Vagina (tissue), 2 donors: Measurements from ENCODE around the gene IL20RB. TPM values are rescaled to one million over a fixed set of nuclear protein-coding genes. Genes with fewer than 3 reads are reported as not detected.

Experiments used
- DNase-seq, 2 donors: peaks; one replicate each; pipeline ENCODE4 v3.0.0-alpha.2; 2017; ENCODE audit errors: extremely low spot score in 2 of 2
- H3K27ac ChIP-seq: fragments of 200-600 bp; sonication (generic); one replicate; pipeline ENCODE4 v1.5.1; 2019
- H3K27me3 ChIP-seq: fragments of 200-600 bp; sonication (generic); one replicate; pipeline ENCODE4 v1.5.1; 2019
- H3K36me3 ChIP-seq, 2 donors: fragments of 200-600 bp; sonication (generic); one replicate each; pipeline ENCODE4 v1.5.1; 2017 to 2019
- H3K4me1 ChIP-seq: fragments of 200-600 bp; sonication (generic); one replicate; pipeline ENCODE4 v1.5.1; 2019
- H3K4me3 ChIP-seq, 2 donors: fragments of 200-600 bp; sonication (generic); 1 replicate in 1 of 2; 2 replicates in 1 of 2; pipeline ENCODE4 v1.5.1; 2016 to 2019
- H3K9me3 ChIP-seq: fragments of 200-600 bp; sonication (generic); one replicate; pipeline ENCODE4 v1.5.1; 2019
- CTCF ChIP-seq, 3 experiments: fragments of 450-650 bp in 2 of 3; fragments of 200-600 bp in 1 of 3; sonication (generic) in 1 of 3; IDR thresholded peaks; one replicate each; pipeline ENCODE4 v1.5.1; 2017 to 2019; ENCODE audit warnings: antibody characterized with exemption in 3 of 3, mild to moderate bottlenecking in 2 of 3, moderate library complexity in 2 of 3
- POLR2A ChIP-seq, 2 donors: fragments of 450-650 bp; IDR thresholded peaks; one replicate each; pipeline ENCODE4 v1.6.1; 2017; ENCODE audit warnings: antibody characterized with exemption in 2 of 2, mild to moderate bottlenecking in 2 of 2, moderate library complexity in 2 of 2
- POLR2AphosphoS5 ChIP-seq, 2 donors: sonication (generic); formaldehyde crosslinking; IDR thresholded peaks; one replicate each; pipeline ENCODE4 v1.9.0; 2017; ENCODE audit warnings: antibody characterized with exemption in 2 of 2, mild to moderate bottlenecking in 2 of 2, low read depth in 1 of 2; ENCODE audit not compliant: insufficient read depth in 1 of 2
- intact Hi-C: fragments of 100-400 bp; cut with DNase I; formaldehyde crosslinking; loops from one replicate; pipeline ENCODE4 v1.15.1; 2023
- total RNA-seq: library from RNA; depleted of rRNA; stranded (reverse); fragments of >200 nt; gene quantifications from one replicate; pipeline ENCODE4 v1.2.3, GENCODE V29; 2016

IL20RB gene
- total RNA-seq, 1 donor from 2014 or later = 67.3 TPM

DNA sequence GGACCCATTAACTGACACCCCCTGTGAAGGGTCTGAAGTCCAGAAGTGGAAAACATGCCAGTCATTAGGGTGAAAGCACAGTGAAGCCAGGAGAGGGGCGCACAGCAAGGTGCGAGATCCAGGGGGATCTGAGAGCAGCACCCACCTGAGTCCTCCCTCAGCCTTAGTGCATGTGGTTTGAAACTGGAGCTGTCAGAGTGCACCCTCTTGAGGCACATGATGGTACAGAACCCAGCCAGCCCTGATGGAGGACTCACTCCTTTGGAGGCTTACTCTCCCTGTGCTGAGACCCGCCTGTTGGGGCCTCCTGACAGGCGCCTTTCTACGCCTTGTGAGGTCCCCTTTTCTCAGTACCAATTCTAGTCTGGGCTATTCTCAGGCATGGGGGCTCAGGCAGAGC is 77.8 kb downstream of the IL20RB start:
- no peak overlapping the region for H3K27ac ChIP-seq

GRCh38 chr3:137039570-137039969 is 81.8 kb downstream of the IL20RB start:
- Histone ChIP-seq H3K36me3 (no peaks in the 10 kb centered on the region), H3K27ac (no peak overlapping the region), H3K27me3 (no peaks in the 10 kb centered on the region), H3K4me3 (no peak overlapping the region), H3K4me1 (no peaks in the 10 kb centered on the region), H3K9me3 (no peaks in the 10 kb centered on the region)
- DNase-seq = no peak
- intact Hi-C loops = no loop called here
- no peak for TF ChIP-seq CTCF (IDR thresholded peaks at IDR 0.05)
- TF ChIP-seq POLR2A (IDR thresholded peaks at IDR 0.05) = no peak
- no peak for TF ChIP-seq POLR2AphosphoS5 (IDR thresholded peaks at IDR 0.05; ENCODE audit: insufficient read depth in 1 of 2, low read depth in 1 of 2)

More for the DNA sequence above, 77.8 kb downstream of the IL20RB start:
- H3K4me1 ChIP-seq = no peaks in the 10 kb centered on the region
- H3K9me3 ChIP-seq = no peaks in the 10 kb centered on the region
- no peaks in the 10 kb centered on the region for H3K27me3 ChIP-seq
- intact Hi-C loops = no loop called here
- no peak overlapping the region for H3K4me3 ChIP-seq
- TF ChIP-seq POLR2AphosphoS5 (IDR thresholded peaks at IDR 0.05; ENCODE audit: insufficient read depth in 1 of 2, low read depth in 1 of 2) (no peak), POLR2A (IDR thresholded peaks at IDR 0.05) (no peak)
- H3K36me3 ChIP-seq = no peaks in the 10 kb centered on the region
- peak in 1 of 2 donors; percentile 58 for DNase-seq

GRCh38 chr3:137041251-137041650 is 83.5 kb downstream of the IL20RB start:
- intact Hi-C loops = no loop called here

DNA sequence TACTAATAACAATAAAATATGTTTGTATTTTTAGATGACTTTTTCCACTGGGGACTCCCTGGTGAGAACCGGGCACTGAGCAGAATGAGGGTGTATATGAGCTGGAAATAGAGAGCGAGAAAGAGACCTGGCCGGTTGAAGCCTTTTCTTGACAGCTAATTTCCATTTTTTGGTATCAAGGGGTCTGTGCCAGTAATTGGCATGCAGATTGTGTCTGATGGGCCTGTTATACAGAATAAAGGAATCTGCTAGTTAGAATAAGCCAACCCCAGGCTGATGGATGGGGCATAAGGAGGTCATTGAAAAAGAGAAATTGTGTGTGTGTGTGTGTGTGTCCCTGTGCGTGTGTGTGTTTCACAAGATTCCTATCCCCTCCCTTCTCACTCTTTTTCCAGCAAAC is 83.9 kb downstream of the IL20RB start:
- no peak overlapping the region for H3K4me3 ChIP-seq
- H3K4me1 ChIP-seq = no peaks in the 10 kb centered on the region
- no peak overlapping the region for H3K27ac ChIP-seq
- intact Hi-C loops = no loop called here
- H3K27me3 ChIP-seq = no peaks in the 10 kb centered on the region
- no peaks in the 10 kb centered on the region for H3K9me3 ChIP-seq
- DNase-seq = no peak
- TF ChIP-seq POLR2AphosphoS5 (IDR thresholded peaks at IDR 0.05; ENCODE audit: insufficient read depth in 1 of 2, low read depth in 1 of 2) = no peak
- no peak for TF ChIP-seq POLR2A (IDR thresholded peaks at IDR 0.05)
- no peaks in the 10 kb centered on the region for H3K36me3 ChIP-seq

More at GRCh38 chr3:137041251-137041650, 83.5 kb downstream of the IL20RB start:
- no peak overlapping the region for H3K27ac ChIP-seq
- no peak overlapping the region for H3K4me3 ChIP-seq
- DNase-seq = no peak
- TF ChIP-seq CTCF (IDR thresholded peaks at IDR 0.05) (no peak), POLR2A (IDR thresholded peaks at IDR 0.05) (no peak)
- no peaks in the 10 kb centered on the region for H3K9me3 ChIP-seq
- H3K36me3 ChIP-seq = no peaks in the 10 kb centered on the region
- no peaks in the 10 kb centered on the region for H3K27me3 ChIP-seq
- no peaks in the 10 kb centered on the region for H3K4me1 ChIP-seq

GRCh38 chr3:137046747-137047146 is 89.0 kb downstream of the IL20RB start:
- H3K36me3 ChIP-seq = no peaks in the 10 kb centered on the region
- H3K27ac ChIP-seq = no peak overlapping the region
- TF ChIP-seq POLR2AphosphoS5 (IDR thresholded peaks at IDR 0.05; ENCODE audit: insufficient read depth in 1 of 2, low read depth in 1 of 2) (no peak), POLR2A (IDR thresholded peaks at IDR 0.05) (no peak), CTCF (IDR thresholded peaks at IDR 0.05) (no peak)
- no peak overlapping the region for H3K4me3 ChIP-seq
- DNase-seq = no peak
- H3K9me3 ChIP-seq = no peaks in the 10 kb centered on the region
- H3K27me3 ChIP-seq = no peaks in the 10 kb centered on the region
- intact Hi-C loops = no loop called here
- H3K4me1 ChIP-seq = no peaks in the 10 kb centered on the region

DNA sequence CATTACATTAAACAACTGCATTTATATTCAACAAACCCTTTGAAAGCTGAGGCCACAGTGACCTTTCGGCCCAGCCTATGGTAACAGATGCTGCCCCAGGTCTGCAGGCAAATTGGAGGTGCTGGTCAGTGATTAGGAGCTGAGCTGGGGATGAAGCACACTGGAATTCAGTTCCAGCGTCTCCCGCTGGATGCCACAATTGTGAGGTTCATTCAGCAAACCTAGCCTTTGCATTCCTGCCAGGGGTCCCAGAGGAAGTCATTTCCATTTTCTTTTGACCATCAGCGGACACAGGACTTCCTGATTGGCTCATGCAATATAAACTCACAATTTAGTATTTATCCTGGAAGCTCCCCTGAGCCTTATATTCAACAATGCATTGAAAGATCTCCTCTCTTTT is 89.5 kb downstream of the IL20RB start:
- H3K4me3 ChIP-seq = no peak overlapping the region
- no peak for TF ChIP-seq POLR2A (IDR thresholded peaks at IDR 0.05)
- TF ChIP-seq POLR2AphosphoS5 (IDR thresholded peaks at IDR 0.05; ENCODE audit: insufficient read depth in 1 of 2, low read depth in 1 of 2) = no peak
- TF ChIP-seq CTCF (IDR thresholded peaks at IDR 0.05) = no peak
- H3K9me3 ChIP-seq = no peaks in the 10 kb centered on the region
- H3K4me1 ChIP-seq = no peaks in the 10 kb centered on the region
- intact Hi-C loops = no loop called here
- no peaks in the 10 kb centered on the region for H3K27me3 ChIP-seq
- H3K27ac ChIP-seq = no peak overlapping the region
- no peaks in the 10 kb centered on the region for H3K36me3 ChIP-seq
- DNase-seq = no peak
